ENCODE data around the gene AKAP6. TPM values are rescaled to one million over a fixed set of nuclear protein-coding genes. Genes with fewer than 3 reads are reported as not detected.

The AKAP6 gene
- total RNA-seq, 1 experiment from 2014 or later = 1.9 TPM

GRCh38 chr14:32669391-32669790, 340.3 kb downstream of the AKAP6 start:
- Histone ChIP-seq H3K9ac (ENCODE audit: low read length) (no peak overlapping the region), H3K4me3 (replicated peaks in 1 of 2; ENCODE audit: low read depth in 1 of 2, low read length in 2 of 2) (no peak overlapping the region)
- CTCF ChIA-PET = no interaction called here

More at GRCh38 chr14:32669391-32669790, 340.3 kb downstream of the AKAP6 start:
- ATAC-seq (no peak), DNase-seq (ENCODE audit: low read depth, low spot score) (no peak)
- no peaks in the 10 kb centered on the region for H3K4me1 ChIP-seq (ENCODE audit: control insufficient read depth in 1 of 2, insufficient read depth in 2 of 2, low read length in 2 of 2)
- H3K9me3 ChIP-seq (ENCODE audit: control insufficient read depth in 1 of 2, insufficient read depth in 1 of 2, low read depth in 1 of 2, low read length in 2 of 2) = no peaks in the 10 kb centered on the region
- no TSS peak for BruUV-seq (replicated peaks)
- intact Hi-C loops (cut with micrococcal nuclease) = no loop called here
- TF ChIP-seq YY1 (IDR thresholded peaks at IDR 0.05; ENCODE audit: extremely low read depth, insufficient replicate concordance, low read depth, low read length) = no peak
- TF ChIP-seq FOSL1 (IDR thresholded peaks at IDR 0.05; ENCODE audit: low read depth) = no peak
- no peak for TF ChIP-seq CTCF (IDR thresholded peaks at IDR 0.05 in 2 of 3, conservative IDR thresholded peaks at IDR 0.05 in 1 of 3; ENCODE audit: borderline replicate concordance in 1 of 3, insufficient read depth in 1 of 3, low read depth in 2 of 3, low read length in 2 of 3)
- no peak for TF ChIP-seq SIN3A (IDR thresholded peaks at IDR 0.05; ENCODE audit: low read depth)
- TF ChIP-seq ZFX (IDR thresholded peaks at IDR 0.05) = no peak
- no peak for TF ChIP-seq REST (IDR thresholded peaks at IDR 0.05; ENCODE audit: low read depth)
- no peak for TF ChIP-seq TCF7L2 (IDR thresholded peaks at IDR 0.05; ENCODE audit: borderline replicate concordance, extremely low read depth, insufficient read depth, insufficient read length)
- no peak for TF ChIP-seq POLR2A (IDR thresholded peaks at IDR 0.05; ENCODE audit: borderline replicate concordance, extremely low read depth, insufficient read depth, insufficient read length)
- no peak for TF ChIP-seq CBX3 (IDR thresholded peaks at IDR 0.05; ENCODE audit: low read depth)
- H3K27me3 ChIP-seq (ENCODE audit: insufficient read depth, low read length) = no peaks in the 10 kb centered on the region
- H3K4me2 ChIP-seq (ENCODE audit: low read length) = no peak overlapping the region
- no peaks in the 10 kb centered on the region for H3K9me2 ChIP-seq (ENCODE audit: insufficient read depth)
- RAD21 ChIA-PET (ENCODE audit: low non-redundant PET in 1 of 2, low total read pairs in 2 of 2, uncharacterized antibody in 2 of 2, unreplicated experiment in 2 of 2) = no interaction called here
- no peak overlapping the region for H3K27ac ChIP-seq (ENCODE audit: low read depth, low read length)
- no peaks in the 10 kb centered on the region for H3K79me2 ChIP-seq (ENCODE audit: insufficient read depth, low read length)
- POLR2A ChIA-PET = no interaction called here
- no peaks in the 10 kb centered on the region for H3K36me3 ChIP-seq (ENCODE audit: control insufficient read depth in 1 of 2, insufficient read depth in 2 of 2, low read length in 2 of 2)
- no peaks in the 10 kb centered on the region for H4K20me1 ChIP-seq (ENCODE audit: insufficient read depth)
- H2AFZ ChIP-seq (ENCODE audit: low read depth, low read length, poor library complexity, severe bottlenecking) = no peak overlapping the region
